Measurements from ENCODE around the gene AARS1. TPM values are rescaled to one million over a fixed set of nuclear protein-coding genes. Genes with fewer than 3 reads are reported as not detected.
"Not testable (repeated sequence)": the region's sequence is repeated elsewhere in the genome, so short reads cannot be mapped to it uniquely, and the experiment has no call there.

Gene AARS1
- total and polyA plus RNA-seq, 2 of the 8 experiments (the other 6 are each of a cell fraction or from before 2014, with no cell fraction given) = 130 to 235 TPM

- H4K91ac ChIP-seq (replicated peaks; ENCODE audit: insufficient read length, low read length); H3K23me2 ChIP-seq (ENCODE audit: low read depth, low read length); H2BK12ac ChIP-seq (ENCODE audit: low read depth, low read length); H2BK5ac ChIP-seq (ENCODE audit: low read depth, low read length); H2BK120ac ChIP-seq (replicated peaks; ENCODE audit: low read depth, low read length); FAIRE-seq; H2AFZ ChIP-seq (ENCODE audit: low read length); H3K79me2 ChIP-seq (ENCODE audit: control insufficient read depth in 1 of 2, insufficient read depth in 2 of 2, low read length in 2 of 2); H2BK20ac ChIP-seq (ENCODE audit: low read length); H2AK5ac ChIP-seq (ENCODE audit: low read depth, low read length); H3K4me2 ChIP-seq (ENCODE audit: insufficient read depth in 1 of 2, low read depth in 2 of 2, low read length in 2 of 2); H3K36me3 ChIP-seq (ENCODE audit: control insufficient read depth in 2 of 4, insufficient read depth in 4 of 4, low read length in 3 of 4); CTCF ChIA-PET (ENCODE audit: partially characterized antibody); H3K9me3 ChIP-seq (ENCODE audit: insufficient read depth in 2 of 2, low read depth in 1 of 2, low read length in 1 of 2); H3K56ac ChIP-seq (replicated peaks; ENCODE audit: insufficient read length, low read depth, low read length); H4K8ac ChIP-seq (ENCODE audit: extremely low read depth, insufficient read depth, low read length); POLR2A ChIA-PET (ENCODE audit: partially characterized antibody); H3K27ac ChIP-seq (ENCODE audit: low read depth, low read length); H3K4me3 ChIP-seq (ENCODE audit: extremely low read depth in 1 of 4, insufficient read depth in 2 of 4, low read depth in 3 of 4, low read length in 4 of 4); H4K20me1 ChIP-seq (replicated peaks in 1 of 2; ENCODE audit: control insufficient read depth in 1 of 2, insufficient read depth in 2 of 2, low read length in 2 of 2); H3K27me3 ChIP-seq (replicated peaks in 1 of 4; ENCODE audit: control insufficient read depth in 3 of 4, extremely low read depth in 1 of 4, insufficient read depth in 3 of 4, low read length in 3 of 4); H3K79me1 ChIP-seq (ENCODE audit: low read depth, low read length); H3K18ac ChIP-seq (ENCODE audit: extremely low read depth, low read length); H3K4me1 ChIP-seq (replicated peaks in 1 of 4; ENCODE audit: control insufficient read depth in 3 of 4, insufficient read depth in 4 of 4, low read length in 3 of 4); H2BK15ac ChIP-seq (ENCODE audit: low read length); H3K9ac ChIP-seq (replicated peaks in 1 of 4; ENCODE audit: extremely low read depth in 1 of 4, low read depth in 3 of 4, low read length in 3 of 4); H3K23ac ChIP-seq (ENCODE audit: insufficient read length); H4K5ac ChIP-seq (ENCODE audit: insufficient read length, low read depth, low read length); H3K14ac ChIP-seq (ENCODE audit: insufficient read length); H3K4ac ChIP-seq (replicated peaks; ENCODE audit: insufficient read length, low read depth, low read length): not testable (repeated sequence)
- peak in 1 of 2 experiments; percentile 23 for DNase-seq (ENCODE audit: low read depth in 1 of 2, low spot score in 2 of 2)
- WGBS, 2 experiments (ENCODE audit: extremely low coverage in 1 of 2, insufficient coverage in 1 of 2, insufficient read length in 1 of 2, insufficient replicate concordance in 2 of 2, low coverage in 1 of 2, low lambda C conversion rate in 2 of 2, missing lambda C conversion rate in 1 of 2) = 91% methylated on average over 9 of the region's 46 CpGs; no CpG with 5 or more reads in 1 of the 2 experiments
Observed at GRCh38 chr16:70204668-70205405, 84.5 kb downstream of the AARS1 start.

GRCh38 chr16:70204010-70204409, 85.3 kb downstream of the AARS1 start:
- H3K9ac ChIP-seq (replicated peaks in 1 of 4; ENCODE audit: extremely low read depth in 1 of 4, low read depth in 3 of 4, low read length in 3 of 4); H2BK12ac ChIP-seq (ENCODE audit: low read depth, low read length); H3K14ac ChIP-seq (ENCODE audit: insufficient read length); H3K36me3 ChIP-seq (ENCODE audit: control insufficient read depth in 2 of 4, insufficient read depth in 4 of 4, low read length in 3 of 4); H3K9me3 ChIP-seq (ENCODE audit: insufficient read depth in 2 of 2, low read depth in 1 of 2, low read length in 1 of 2); H4K20me1 ChIP-seq (replicated peaks in 1 of 2; ENCODE audit: control insufficient read depth in 1 of 2, insufficient read depth in 2 of 2, low read length in 2 of 2); H2AK5ac ChIP-seq (ENCODE audit: low read depth, low read length); H2BK120ac ChIP-seq (replicated peaks; ENCODE audit: low read depth, low read length); H2BK15ac ChIP-seq (ENCODE audit: low read length); H2BK5ac ChIP-seq (ENCODE audit: low read depth, low read length); H3K18ac ChIP-seq (ENCODE audit: extremely low read depth, low read length); H3K4me3 ChIP-seq (ENCODE audit: extremely low read depth in 1 of 4, insufficient read depth in 2 of 4, low read depth in 3 of 4, low read length in 4 of 4); H3K56ac ChIP-seq (replicated peaks; ENCODE audit: insufficient read length, low read depth, low read length); POLR2A ChIA-PET (ENCODE audit: partially characterized antibody); H2BK20ac ChIP-seq (ENCODE audit: low read length); H3K27me3 ChIP-seq (replicated peaks in 1 of 4; ENCODE audit: control insufficient read depth in 3 of 4, extremely low read depth in 1 of 4, insufficient read depth in 3 of 4, low read length in 3 of 4); H3K23me2 ChIP-seq (ENCODE audit: low read depth, low read length); H3K27ac ChIP-seq (ENCODE audit: low read depth, low read length); H3K23ac ChIP-seq (ENCODE audit: insufficient read length); H3K4me1 ChIP-seq (replicated peaks in 1 of 4; ENCODE audit: control insufficient read depth in 3 of 4, insufficient read depth in 4 of 4, low read length in 3 of 4); H4K8ac ChIP-seq (ENCODE audit: extremely low read depth, insufficient read depth, low read length); H3K4me2 ChIP-seq (ENCODE audit: insufficient read depth in 1 of 2, low read depth in 2 of 2, low read length in 2 of 2); CTCF ChIA-PET (ENCODE audit: partially characterized antibody); H4K5ac ChIP-seq (ENCODE audit: insufficient read length, low read depth, low read length); H2AFZ ChIP-seq (ENCODE audit: low read length); H3K79me2 ChIP-seq (ENCODE audit: control insufficient read depth in 1 of 2, insufficient read depth in 2 of 2, low read length in 2 of 2); H3K79me1 ChIP-seq (ENCODE audit: low read depth, low read length); FAIRE-seq; H3K4ac ChIP-seq (replicated peaks; ENCODE audit: insufficient read length, low read depth, low read length); H4K91ac ChIP-seq (replicated peaks; ENCODE audit: insufficient read length, low read length): not testable (repeated sequence)
- WGBS, 2 experiments (ENCODE audit: extremely low coverage in 1 of 2, insufficient coverage in 1 of 2, insufficient read length in 1 of 2, insufficient replicate concordance in 2 of 2, low coverage in 1 of 2, low lambda C conversion rate in 2 of 2, missing lambda C conversion rate in 1 of 2) = 92% methylated on average over 18 of the region's 29 CpGs; no CpG with 5 or more reads in 1 of the 2 experiments
- peak in 1 of 2 experiments; percentile 28 for DNase-seq (ENCODE audit: low read depth in 1 of 2, low spot score in 2 of 2)

All from H1 (cell line).